GM21526 (cell line): Measurements from ENCODE around the gene KIR3DL3.
"Not testable (repeated sequence)": the region's sequence is repeated elsewhere in the genome, so short reads cannot be mapped to it uniquely, and the experiment has no call there.

Source experiments
- ATAC-seq: cut with Tn5 transposase; IDR thresholded peaks from one replicate; pipeline ENCODE4 v1.9.1; 2021; ENCODE audit warnings: moderate library complexity; ENCODE audit not compliant: unreplicated experiment, low FRiP score

KIR3DL3 gene

GRCh38 chr19:54729416-54730188 is 5.4 kb downstream of the KIR3DL3 start:
- no peak for ATAC-seq

DNA sequence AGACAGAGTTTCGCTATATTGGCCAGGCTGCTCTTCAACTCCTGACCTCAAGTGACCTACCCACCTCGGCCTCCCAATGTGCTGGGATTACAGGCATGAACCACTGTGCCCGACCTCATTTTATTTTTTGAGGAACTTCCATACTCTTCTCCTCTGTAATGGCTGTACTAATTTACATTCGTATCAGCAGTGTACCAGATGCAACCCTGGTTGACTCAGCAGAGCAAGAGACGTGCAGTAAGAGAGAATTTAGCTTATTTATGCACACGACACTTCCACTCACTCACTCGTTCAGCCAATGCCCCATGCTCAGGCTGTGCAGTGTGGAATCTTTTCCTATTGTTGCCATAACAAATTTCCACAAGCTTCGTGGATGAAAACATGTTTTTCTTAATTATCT is 6.9 kb downstream of the KIR3DL3 start:
- ATAC-seq: no peak

DNA sequence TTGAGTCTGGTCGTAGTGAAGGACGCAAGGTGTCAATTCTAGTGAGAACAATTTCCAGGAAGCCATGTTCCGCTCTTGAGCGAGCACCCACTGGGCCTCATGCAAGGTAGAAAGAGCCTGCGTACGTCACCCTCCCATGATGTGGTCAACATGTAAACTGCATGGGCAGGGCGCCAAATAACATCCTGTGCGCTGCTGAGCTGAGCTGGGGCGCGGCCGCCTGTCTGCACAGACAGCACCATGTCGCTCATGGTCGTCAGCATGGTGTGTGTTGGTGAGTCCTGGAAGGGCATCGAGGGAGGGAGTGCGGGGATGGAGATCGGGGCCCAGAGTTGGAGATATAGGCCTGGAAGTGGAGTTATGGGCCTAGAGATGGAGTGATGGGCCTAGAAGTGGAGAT is 14.1 kb downstream of the KIR3DL3 start, which contains the start of gene KIR2DL3:
Gene KIR2DL3, plus strand, starts transcription at position 208 of the 400 bp plus-strand sequence. Its CDS starts 33 bp downstream, at position 241.
- not testable (repeated sequence) for ATAC-seq

DNA sequence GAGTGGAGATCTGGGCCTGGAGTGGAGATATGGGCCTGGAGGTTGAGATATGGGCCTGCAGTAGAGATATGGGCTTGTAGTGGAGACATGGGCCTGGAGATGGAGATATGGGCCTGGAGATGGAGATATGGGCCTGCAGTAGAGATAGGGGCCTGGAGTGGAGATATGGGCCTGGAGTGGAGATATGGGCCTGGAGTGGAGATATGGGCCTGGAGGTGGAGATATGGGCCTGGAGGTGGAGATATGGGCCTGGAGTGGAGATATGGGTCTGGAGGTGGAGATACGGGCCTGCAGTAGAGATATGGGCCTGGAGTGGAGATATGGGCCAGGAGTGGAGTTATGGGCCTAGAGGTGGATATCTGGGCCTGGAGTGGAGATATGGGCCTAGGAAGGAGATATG is 14.5 kb downstream of the KIR3DL3 start:
- no peak for ATAC-seq

DNA sequence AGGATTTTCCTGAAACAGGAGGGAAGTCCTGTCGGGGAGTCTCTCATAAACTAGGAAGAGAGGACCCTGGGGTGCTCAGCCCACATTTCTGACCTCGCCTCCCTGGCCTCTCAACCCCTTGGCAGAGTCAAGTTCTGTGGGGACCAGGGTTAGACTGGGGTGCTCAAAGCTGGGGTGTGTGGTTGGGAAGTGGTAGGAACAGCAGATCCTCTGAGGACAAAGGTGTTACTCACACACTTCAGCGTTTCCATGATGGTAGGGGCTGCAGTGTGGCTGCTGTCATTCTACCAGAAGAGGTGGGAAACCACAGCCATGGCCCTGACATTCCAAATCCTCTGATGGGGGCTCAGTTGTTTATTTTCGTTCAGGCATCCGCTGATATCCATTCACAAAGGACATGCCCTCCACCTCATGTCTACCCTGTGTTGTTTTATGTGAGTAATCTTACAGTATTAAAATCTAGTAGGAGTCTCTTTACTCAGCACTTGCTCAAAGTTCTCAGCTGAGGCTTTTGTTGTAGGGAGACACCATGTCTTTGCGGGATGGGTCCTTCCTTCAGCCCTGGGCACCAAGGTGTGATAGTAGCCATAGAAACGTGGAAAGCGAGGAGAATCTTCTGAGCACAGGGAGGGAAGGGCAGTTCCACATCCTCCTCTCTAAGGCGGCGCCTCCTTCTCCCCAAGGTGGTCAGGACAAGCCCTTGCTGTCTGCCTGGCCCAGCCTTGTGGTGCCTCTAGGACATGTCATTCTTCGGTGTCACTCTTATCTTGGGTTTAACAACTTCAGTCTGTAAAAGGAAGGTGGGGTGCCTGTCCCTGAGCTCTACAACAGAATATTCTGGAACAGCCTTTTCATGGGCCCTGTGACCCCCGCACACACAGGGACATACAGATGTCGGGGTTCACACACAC is 15.6 kb downstream of the KIR3DL3 start:
- ATAC-seq: no peak

DNA sequence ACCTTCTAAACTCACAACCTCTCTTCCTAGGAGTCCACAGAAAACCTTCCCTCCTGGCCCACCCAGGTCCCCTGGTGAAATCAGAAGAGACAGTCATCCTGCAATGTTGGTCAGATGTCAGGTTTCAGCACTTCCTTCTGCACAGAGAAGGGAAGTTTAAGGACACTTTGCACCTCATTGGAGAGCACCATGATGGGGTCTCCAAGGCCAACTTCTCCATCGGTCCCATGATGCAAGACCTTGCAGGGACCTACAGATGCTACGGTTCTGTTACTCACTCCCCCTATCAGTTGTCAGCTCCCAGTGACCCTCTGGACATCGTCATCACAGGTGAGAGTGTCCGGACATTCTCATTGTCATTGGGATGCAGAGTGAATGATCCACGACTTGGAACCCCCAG is 17.7 kb downstream of the KIR3DL3 start:
- not testable (repeated sequence) for ATAC-seq

DNA sequence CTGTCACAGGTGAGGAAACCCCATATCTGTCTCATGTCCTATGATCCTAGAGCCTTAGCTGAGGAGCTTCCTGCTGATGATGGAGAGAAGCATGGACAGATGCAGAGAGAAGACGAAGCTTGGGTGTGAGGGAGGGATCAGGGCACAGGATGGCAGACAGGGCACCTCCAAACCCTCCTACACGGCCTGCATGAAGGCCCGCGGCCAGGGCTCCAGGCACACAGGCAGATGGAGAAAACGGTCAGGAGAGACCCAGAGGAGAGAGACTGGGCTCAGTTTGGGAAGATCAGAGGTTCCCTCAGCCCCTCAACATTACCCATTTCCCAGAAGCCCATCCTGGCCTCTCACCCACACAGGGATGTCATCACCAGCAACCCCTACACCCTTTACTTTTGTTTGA is 19.8 kb downstream of the KIR3DL3 start:
- ATAC-seq: not testable (repeated sequence)

DNA sequence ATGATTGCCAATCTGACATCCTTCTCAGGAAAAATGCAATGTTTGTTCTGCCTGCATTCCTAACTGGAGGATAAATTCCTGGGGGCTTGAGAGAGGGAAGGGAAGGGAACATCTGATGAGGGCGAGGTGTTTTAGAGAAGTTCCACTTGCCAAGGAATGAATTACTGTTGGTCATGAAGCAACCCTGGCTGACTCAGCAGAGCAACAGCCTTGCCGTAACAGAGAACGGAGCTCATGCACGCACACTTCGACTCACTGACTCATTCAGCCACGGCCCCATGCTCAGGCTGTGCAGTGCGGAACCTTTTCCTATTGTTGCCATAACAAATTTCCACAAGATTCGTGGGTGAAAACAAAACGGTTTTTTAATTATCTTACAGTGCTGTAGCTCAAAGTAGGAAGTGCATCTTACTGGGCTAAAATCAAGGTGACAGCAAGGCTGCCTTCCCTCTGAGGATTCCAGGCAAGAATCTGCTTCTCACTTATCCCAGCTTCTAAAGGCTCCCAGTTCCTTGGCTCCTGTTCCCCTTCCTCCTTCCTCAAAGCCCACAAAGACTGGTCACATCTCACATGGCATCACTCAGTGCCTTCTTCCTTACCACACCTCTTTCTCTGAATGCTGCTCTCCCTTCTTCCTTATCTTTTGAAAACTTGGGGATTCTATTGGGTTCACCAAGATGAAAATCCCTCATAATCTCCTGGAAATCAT is 23.5 kb downstream of the KIR3DL3 start:
- not testable (repeated sequence) for ATAC-seq

DNA sequence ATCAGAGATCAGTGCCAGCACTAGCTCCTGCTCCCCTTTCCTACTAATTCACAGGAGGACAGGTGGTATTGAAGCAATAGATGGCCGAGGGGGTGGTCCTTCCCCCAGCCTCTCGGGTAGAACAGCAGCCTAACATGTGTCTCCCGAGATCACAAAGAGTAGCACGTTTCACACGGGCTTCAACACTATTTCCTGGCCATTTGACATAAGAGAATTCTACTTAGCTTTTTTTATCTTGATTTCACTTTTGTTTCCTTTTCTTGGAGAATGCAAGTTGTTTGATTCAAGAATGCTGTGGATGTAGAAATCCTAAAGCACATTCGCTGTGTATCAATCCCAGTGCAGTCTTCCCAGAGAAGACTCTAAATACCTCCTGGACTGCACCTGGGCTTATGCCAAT is 26.0 kb downstream of the KIR3DL3 start:
- ATAC-seq: not testable (repeated sequence)

DNA sequence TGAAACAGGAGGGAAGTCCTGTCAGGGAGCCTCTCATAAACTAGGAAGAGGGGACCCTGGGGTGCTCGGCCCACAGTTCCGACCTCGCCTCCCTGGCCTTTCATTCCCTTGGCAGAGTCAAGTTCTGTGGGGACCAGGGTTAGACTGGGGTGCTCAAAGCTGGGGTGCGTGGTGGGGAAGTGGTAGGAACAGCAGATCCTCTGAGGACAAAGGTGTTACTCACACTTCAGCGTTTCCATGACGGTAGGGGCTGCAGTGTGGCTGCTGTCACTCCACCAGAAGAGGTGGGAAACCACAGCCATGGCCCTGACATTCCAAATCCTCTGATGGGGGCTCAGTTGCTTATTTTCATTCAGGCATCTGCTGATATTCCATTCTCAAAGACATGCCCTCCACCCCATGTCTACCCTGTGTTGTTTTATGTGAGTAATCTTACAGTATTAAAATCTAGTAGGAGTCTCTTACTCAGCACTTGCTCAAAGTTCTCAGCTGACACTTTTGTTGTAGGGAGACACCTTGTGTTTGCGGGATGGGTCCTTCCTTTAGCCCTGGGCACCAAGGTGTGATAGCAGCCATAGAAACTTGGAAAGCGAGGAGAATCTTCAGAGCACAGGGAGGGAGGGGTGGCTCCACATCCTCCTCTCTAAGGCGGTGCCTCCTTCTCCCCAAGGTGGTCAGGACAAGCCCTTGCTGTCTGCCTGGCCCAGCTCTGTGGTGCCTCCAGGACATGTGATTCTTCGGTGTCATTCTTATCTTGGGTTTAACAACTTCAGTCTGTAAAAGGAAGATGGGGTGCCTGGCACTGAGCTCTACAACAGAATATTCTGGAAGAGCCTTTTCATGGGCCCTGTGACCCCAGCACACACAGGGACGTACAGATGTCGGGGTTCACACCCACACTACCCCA is 32.2 kb downstream of the KIR3DL3 start:
- not testable (repeated sequence) for ATAC-seq

GRCh38 chr19:54758577-54758976 is 34.3 kb downstream of the KIR3DL3 start:
- ATAC-seq: not testable (repeated sequence)

GRCh38 chr19:54764219-54764618 is 40.0 kb downstream of the KIR3DL3 start:
- not testable (repeated sequence) for ATAC-seq

GRCh38 chr19:54766464-54766863 is 42.2 kb downstream of the KIR3DL3 start:
- ATAC-seq: not testable (repeated sequence)

DNA sequence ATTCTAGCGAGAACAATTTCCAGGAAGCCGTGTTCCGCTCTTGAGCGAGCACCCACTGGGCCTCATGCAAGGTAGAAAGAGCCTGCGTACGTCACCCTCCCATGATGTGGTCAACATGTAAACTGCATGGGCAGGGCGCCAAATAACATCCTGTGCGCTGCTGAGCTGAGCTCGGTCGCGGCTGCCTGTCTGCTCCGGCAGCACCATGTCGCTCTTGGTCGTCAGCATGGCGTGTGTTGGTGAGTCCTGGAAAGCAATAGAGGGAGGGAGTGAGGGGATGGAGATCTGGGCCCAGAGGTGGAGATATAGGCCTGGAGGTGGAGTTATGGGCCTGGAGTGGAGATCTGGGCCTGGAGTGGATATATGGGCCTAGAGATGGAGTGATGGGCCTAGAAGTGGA is 45.4 kb downstream of the KIR3DL3 start, which contains the start of gene KIR2DL1:
Gene KIR2DL1, plus strand, starts transcription at position 148 of the 400 bp plus-strand sequence. Its CDS starts 58 bp downstream, at position 206.
- not testable (repeated sequence) for ATAC-seq

- not testable (repeated sequence) for ATAC-seq
Measured at GRCh38 chr19:54770511-54770910, 46.3 kb downstream of the KIR3DL3 start.

DNA sequence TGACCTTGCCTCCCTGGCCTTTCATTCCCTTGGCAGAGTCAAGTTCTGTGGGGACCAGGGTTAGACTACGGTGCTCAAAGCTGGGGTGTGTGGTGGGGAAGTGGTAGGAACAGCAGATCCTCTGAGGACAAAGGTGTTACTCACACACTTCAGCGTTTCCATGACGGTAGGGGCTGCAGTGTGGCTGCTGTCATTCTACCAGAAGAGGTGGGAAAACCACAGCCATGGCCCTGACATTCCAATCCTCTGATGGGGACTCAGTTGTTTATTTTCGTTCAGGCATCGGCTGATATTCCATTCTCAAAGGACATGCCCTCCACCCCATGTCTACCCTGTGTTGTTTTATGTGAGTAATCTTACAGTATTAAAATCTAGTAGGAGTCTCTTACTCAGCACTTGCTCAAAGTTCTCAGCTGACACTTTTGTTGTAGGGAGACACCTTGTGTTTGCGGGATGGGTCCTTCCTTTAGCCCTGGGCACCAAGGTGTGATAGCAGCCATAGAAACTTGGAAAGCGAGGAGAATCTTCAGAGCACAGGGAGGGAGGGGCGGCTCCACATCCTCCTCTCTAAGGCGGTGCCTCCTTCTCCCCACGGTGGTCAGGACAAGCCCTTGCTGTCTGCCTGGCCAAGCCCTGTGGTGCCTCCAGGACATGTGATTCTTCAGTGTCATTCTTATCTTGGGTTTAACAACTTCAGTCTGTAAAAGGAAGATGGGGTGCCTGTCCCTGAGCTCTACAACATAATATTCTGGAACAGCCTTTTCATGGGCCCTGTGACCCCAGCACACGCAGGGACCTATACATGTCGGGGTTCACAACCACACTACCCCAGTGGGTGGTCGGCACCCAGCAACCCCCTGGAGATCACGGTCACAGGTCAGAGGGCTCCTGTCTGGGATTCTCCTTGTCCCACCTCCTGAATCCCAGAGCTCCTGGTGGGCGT is 47.0 kb downstream of the KIR3DL3 start:
- ATAC-seq: not testable (repeated sequence)

DNA sequence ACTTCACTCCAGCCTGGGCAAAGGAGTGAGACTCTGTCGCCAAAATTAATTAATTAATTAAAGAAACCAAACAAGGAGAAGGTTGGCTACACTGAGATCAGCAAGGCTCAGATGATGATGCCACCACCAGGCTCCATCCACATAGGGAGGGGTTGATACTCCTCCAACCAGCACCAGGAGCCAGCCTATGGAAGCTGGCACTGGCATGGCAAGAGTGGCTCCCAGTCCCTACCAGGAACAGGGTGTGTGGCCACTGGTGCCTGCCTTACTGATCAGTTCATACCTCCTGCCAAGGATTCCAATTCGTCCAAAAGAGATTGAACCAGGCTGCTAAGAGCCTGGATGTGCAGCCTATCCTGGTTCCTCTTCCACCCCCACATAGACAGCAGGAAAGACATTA is 48.4 kb downstream of the KIR3DL3 start:
- not testable (repeated sequence) for ATAC-seq

DNA sequence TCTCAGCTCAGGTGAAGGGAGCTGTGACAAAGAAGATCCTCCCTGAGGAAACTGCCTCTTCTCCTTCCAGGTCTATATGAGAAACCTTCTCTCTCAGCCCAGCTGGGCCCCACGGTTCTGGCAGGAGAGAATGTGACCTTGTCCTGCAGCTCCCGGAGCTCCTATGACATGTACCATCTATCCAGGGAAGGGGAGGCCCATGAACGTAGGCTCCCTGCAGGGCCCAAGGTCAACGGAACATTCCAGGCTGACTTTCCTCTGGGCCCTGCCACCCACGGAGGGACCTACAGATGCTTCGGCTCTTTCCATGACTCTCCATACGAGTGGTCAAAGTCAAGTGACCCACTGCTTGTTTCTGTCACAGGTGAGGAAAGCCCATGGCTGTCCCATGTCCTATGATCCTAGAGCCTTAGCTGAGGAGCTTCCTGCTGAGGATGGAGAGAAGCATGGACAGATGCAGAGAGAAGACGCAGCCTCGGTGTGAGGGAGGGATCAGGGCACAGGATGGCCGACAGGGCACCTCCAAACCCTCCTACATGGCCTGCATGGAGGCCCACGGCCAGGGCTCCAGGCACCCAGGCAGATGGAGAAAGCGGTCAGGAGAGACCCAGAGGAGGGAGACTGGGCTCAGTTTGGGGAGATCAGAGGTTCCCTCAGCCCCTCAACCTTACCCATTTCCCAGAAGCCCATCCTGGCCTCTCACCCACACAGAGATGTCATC is 51.0 kb downstream of the KIR3DL3 start:
- not testable (repeated sequence) for ATAC-seq
